ENCODE measurements around the gene DDA1.
"Not testable (repeated sequence)": the region's sequence is repeated elsewhere in the genome, so short reads cannot be mapped to it uniquely, and the experiment has no call there.

DDA1 gene

GRCh38 chr19:17289489-17289888 is 19.9 kb upstream of the DDA1 start:
- no peak for DNase-seq

- DNase-seq: peak; percentile 77
These were observed 16.9 kb upstream of the DDA1 start for GRCh38 chr19:17292301-17293074.

GRCh38 chr19:17293605-17294004 is 15.8 kb upstream of the DDA1 start:
- no peak for DNase-seq

- no peak for DNase-seq
These were observed 15.1 kb upstream of the DDA1 start for GRCh38 chr19:17294051-17294891.

GRCh38 chr19:17295551-17295950 is 13.8 kb upstream of the DDA1 start:
- not testable (repeated sequence) for DNase-seq

- DNase-seq: no peak
These were observed 13.1 kb upstream of the DDA1 start for GRCh38 chr19:17296273-17296672.

GRCh38 chr19:17296976-17297375 is 12.4 kb upstream of the DDA1 start:
- no peak for DNase-seq

GRCh38 chr19:17300992-17301619 is 8.3 kb upstream of the DDA1 start:
- no peak for DNase-seq

GRCh38 chr19:17302391-17303166 is 6.8 kb upstream of the DDA1 start:
- no peak for DNase-seq

GRCh38 chr19:17303167-17303939 is 6.0 kb upstream of the DDA1 start, which contains the start of gene ABHD8:
ABHD8 (minus strand) TSS chr19:17303425; CDS start chr19:17301616, 1,809 bp downstream.
- peak; percentile 92 for DNase-seq

GRCh38 chr19:17303940-17304267 is 5.5 kb upstream of the DDA1 start:
- no peak for DNase-seq

GRCh38 chr19:17304386-17305215 is 4.8 kb upstream of the DDA1 start:
- no peak for DNase-seq

- DNase-seq: no peak
These were observed 4.2 kb upstream of the DDA1 start for GRCh38 chr19:17305216-17305516.

- DNase-seq: peak; percentile 94
These were observed 3.7 kb upstream of the DDA1 start, which contains the start of gene MRPL34 for GRCh38 chr19:17305517-17306284. MRPL34 (plus strand) TSS chr19:17305872; CDS start chr19:17305893, 21 bp downstream.

- DNase-seq: no peak
These were observed 3.1 kb upstream of the DDA1 start for GRCh38 chr19:17306285-17306714.

- no peak for DNase-seq
These were observed 1.4 kb upstream of the DDA1 start for GRCh38 chr19:17307876-17308377.

GRCh38 chr19:17309965-17310461 is 650 bp downstream of the DDA1 start:
- no peak for DNase-seq

GRCh38 chr19:17311455-17312188 is 2.3 kb downstream of the DDA1 start:
- no peak for DNase-seq
